Activated T-cell treated with anti-CD3 and anti-CD28 coated beads, Interleukin-2, amount 50 U/mL, for 48 hours (primary cell): ENCODE measurements around the gene MPV17L2.
"Not testable (repeated sequence)": the region's sequence is repeated elsewhere in the genome, so short reads cannot be mapped to it uniquely, and the experiment has no call there.

ENCODE experiments used
- DNase-seq, 2 experiments: peaks; one replicate each; pipeline ENCODE4 v3.0.0-alpha.2; 2020

Gene MPV17L2

GRCh38 chr19:18192673-18193387, at the start of gene MPV17L2:
TSS of gene MPV17L2 (plus strand) at chr19:18193218. CDS start at chr19:18193282, 64 bp downstream.
- peak; percentile 98 for DNase-seq

- no peak for DNase-seq
Measured at GRCh38 chr19:18143902-18144301, 49.1 kb upstream of the MPV17L2 start.

GRCh38 chr19:18144361-18144760, 48.7 kb upstream of the MPV17L2 start:
- DNase-seq: no peak

GRCh38 chr19:18144906-18145305, 48.1 kb upstream of the MPV17L2 start:
- no peak for DNase-seq

- no peak for DNase-seq
Measured at GRCh38 chr19:18145391-18145999, 47.5 kb upstream of the MPV17L2 start.

- no peak for DNase-seq
Measured at GRCh38 chr19:18147396-18147795, 45.6 kb upstream of the MPV17L2 start.

GRCh38 chr19:18149596-18149975, 43.4 kb upstream of the MPV17L2 start:
- no peak for DNase-seq

GRCh38 chr19:18150776-18151624, 42.0 kb upstream of the MPV17L2 start:
- DNase-seq: no peak

- DNase-seq: peak; percentile 99
Measured at GRCh38 chr19:18152442-18152816, 40.6 kb upstream of the MPV17L2 start.

GRCh38 chr19:18152817-18153555, 40.0 kb upstream of the MPV17L2 start, which contains the start of gene PIK3R2:
TSS of gene PIK3R2 (plus strand) at chr19:18153163. CDS start at chr19:18155880, 2,717 bp downstream.
- DNase-seq: peak; percentile 100

GRCh38 chr19:18153556-18154134, 39.4 kb upstream of the MPV17L2 start:
- DNase-seq: peak in 1 of 2 experiments; percentile 35

- no peak for DNase-seq
Measured at GRCh38 chr19:18155095-18156087, 37.6 kb upstream of the MPV17L2 start.

- DNase-seq: no peak
Measured at GRCh38 chr19:18156268-18156667, 36.8 kb upstream of the MPV17L2 start.

- no peak for DNase-seq
Measured at GRCh38 chr19:18156841-18157464, 36.1 kb upstream of the MPV17L2 start.

GRCh38 chr19:18157465-18158063, 35.5 kb upstream of the MPV17L2 start:
- no peak for DNase-seq

GRCh38 chr19:18158467-18158866, 34.6 kb upstream of the MPV17L2 start:
- no peak for DNase-seq

GRCh38 chr19:18159059-18159616, 33.9 kb upstream of the MPV17L2 start:
- DNase-seq: not testable (repeated sequence)

- no peak for DNase-seq
Measured at GRCh38 chr19:18159810-18160209, 33.2 kb upstream of the MPV17L2 start.

GRCh38 chr19:18160493-18160970, 32.5 kb upstream of the MPV17L2 start:
- peak in 1 of 2 experiments; percentile 44 for DNase-seq
